Smooth muscle cell (in vitro differentiated cells): ENCODE results near the gene MIER2. TPM values are rescaled to one million over a fixed set of nuclear protein-coding genes. Genes with fewer than 3 reads are reported as not detected.
"Not testable (repeated sequence)": the region's sequence is repeated elsewhere in the genome, so short reads cannot be mapped to it uniquely, and the experiment has no call there.

Source experiments
- DNase-seq: peaks from one replicate; lab custom pipeline; 2025; ENCODE audit not compliant: unreplicated experiment; lab: John Stamatoyannopoulos, UW
- H2AFZ ChIP-seq: fragments of 200-600 bp; sonication (generic); 2 replicates; pipeline ENCODE4 v1.6.0; 2016; ENCODE audit warnings: antibody characterized with exemption, low read depth, mild to moderate bottlenecking
- H3F3A ChIP-seq: fragments of 200-600 bp; sonication (generic); 2 replicates; pipeline ENCODE4 v1.6.0; 2017; ENCODE audit warnings: antibody characterized with exemption, low read depth
- H3K27ac ChIP-seq: fragments of 200-600 bp; sonication (generic); 2 replicates; pipeline ENCODE4 v1.5.1; 2016; ENCODE audit warnings: low read depth, mild to moderate bottlenecking
- H3K27me3 ChIP-seq: fragments of 200-600 bp; sonication (generic); 2 replicates; pipeline ENCODE4 v1.6.1; 2016; ENCODE audit warnings: low read depth, mild to moderate bottlenecking
- H3K36me3 ChIP-seq: fragments of 200-600 bp; sonication (generic); 2 replicates; pipeline ENCODE4 v1.5.1; 2016; ENCODE audit warnings: low read depth
- H3K4me1 ChIP-seq: fragments of 200-600 bp; sonication (generic); 2 replicates; pipeline ENCODE4 v1.5.1; 2016; ENCODE audit warnings: low read depth
- H3K4me2 ChIP-seq: fragments of 200-600 bp; sonication (generic); 2 replicates; pipeline ENCODE4 v1.6.0; 2016; ENCODE audit warnings: mild to moderate bottlenecking
- H3K4me3 ChIP-seq: fragments of 200-600 bp; sonication (generic); 2 replicates; pipeline ENCODE4 v1.5.1; 2016; ENCODE audit warnings: mild to moderate bottlenecking
- H3K79me2 ChIP-seq: fragments of 200-600 bp; sonication (generic); 2 replicates; pipeline ENCODE4 v1.6.0; 2016; ENCODE audit warnings: low read depth, mild to moderate bottlenecking
- H3K9ac ChIP-seq: fragments of 200-600 bp; sonication (generic); 2 replicates; pipeline ENCODE4 v1.6.0; 2016; ENCODE audit warnings: low read depth
- H3K9me3 ChIP-seq: fragments of 200-600 bp; sonication (generic); replicated peaks from 2 replicates; pipeline ENCODE4 v1.5.1; 2016; ENCODE audit warnings: low read depth
- H4K20me1 ChIP-seq: fragments of 200-600 bp; sonication (generic); 2 replicates; pipeline ENCODE4 v1.6.0; 2016; ENCODE audit warnings: low read depth
- WGBS: methylation state at CpG from one replicate; pipeline ENCODE4 v1.1.7; 2016; ENCODE audit warnings: low lambda C conversion rate; 5-methylcytosine and 5-hydroxymethylcytosine counted together
- polyA plus RNA-seq: library from polyadenylated mRNA; unstranded; fragments of >200 nt; fragmentation: Nextera tagmentation; extraction: Ambion mirVana; gene quantifications from 2 replicates; pipeline ENCODE4 v1.2.1, GENCODE V29; 2016
- total RNA-seq: library from RNA; depleted of rRNA; stranded (reverse); fragments of >200 nt; gene quantifications from 2 replicates; pipeline ENCODE4 v1.2.3, GENCODE V29; 2014
- TF ChIP-seq, protein P1 (sequence below): fragments of 200-600 bp; sonication (generic); IDR thresholded peaks from 2 replicates; pipeline ENCODE4 v1.5.1; 2017; ENCODE audit warnings: borderline replicate concordance, mild to moderate bottlenecking, antibody characterized with exemption; ENCODE audit not compliant: insufficient read depth, poor library complexity, severe bottlenecking

MIER2 gene
- total and polyA plus RNA-seq, 2 experiments from 2014 or later, result 12.7 to 79.7 TPM

DNA sequence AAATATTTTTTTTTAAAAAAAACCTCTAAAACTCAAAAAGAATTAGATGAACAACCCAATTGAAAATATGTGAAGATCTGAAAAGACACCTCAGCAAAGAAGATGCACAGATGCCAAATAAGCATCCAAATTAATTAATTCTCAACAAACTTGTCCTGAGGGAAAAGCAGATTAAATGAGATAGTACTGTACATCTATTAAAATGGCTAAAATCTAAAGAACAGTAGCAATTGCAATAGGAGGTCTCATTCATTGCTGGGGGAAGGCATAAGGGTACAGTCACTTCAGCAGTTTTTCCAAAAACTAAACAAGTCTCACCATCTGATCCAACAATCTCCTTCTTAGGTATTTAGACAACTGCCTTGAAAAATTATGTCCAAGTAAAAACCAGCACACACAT, 75.4 kb downstream of the MIER2 start:
- Histone ChIP-seq H2AFZ (no peak overlapping the region), H3F3A (no peaks in the 10 kb centered on the region), H3K9me3 (no peaks in the 10 kb centered on the region), H3K4me2 (no peak overlapping the region), H3K9ac (no peak overlapping the region), H3K4me3 (no peak overlapping the region), H3K36me3 (no peaks in the 10 kb centered on the region), H3K79me2 (no peaks in the 10 kb centered on the region), H3K27ac (no peak overlapping the region), H3K27me3 (peaks cover 41% of the 10 kb centered on the region), H4K20me1 (no peaks in the 10 kb centered on the region), H3K4me1 (no peaks in the 10 kb centered on the region)
- DNase-seq, result no peak
- TF ChIP-seq, protein P1, sequence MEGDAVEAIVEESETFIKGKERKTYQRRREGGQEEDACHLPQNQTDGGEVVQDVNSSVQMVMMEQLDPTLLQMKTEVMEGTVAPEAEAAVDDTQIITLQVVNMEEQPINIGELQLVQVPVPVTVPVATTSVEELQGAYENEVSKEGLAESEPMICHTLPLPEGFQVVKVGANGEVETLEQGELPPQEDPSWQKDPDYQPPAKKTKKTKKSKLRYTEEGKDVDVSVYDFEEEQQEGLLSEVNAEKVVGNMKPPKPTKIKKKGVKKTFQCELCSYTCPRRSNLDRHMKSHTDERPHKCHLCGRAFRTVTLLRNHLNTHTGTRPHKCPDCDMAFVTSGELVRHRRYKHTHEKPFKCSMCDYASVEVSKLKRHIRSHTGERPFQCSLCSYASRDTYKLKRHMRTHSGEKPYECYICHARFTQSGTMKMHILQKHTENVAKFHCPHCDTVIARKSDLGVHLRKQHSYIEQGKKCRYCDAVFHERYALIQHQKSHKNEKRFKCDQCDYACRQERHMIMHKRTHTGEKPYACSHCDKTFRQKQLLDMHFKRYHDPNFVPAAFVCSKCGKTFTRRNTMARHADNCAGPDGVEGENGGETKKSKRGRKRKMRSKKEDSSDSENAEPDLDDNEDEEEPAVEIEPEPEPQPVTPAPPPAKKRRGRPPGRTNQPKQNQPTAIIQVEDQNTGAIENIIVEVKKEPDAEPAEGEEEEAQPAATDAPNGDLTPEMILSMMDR, result no peak

DNA sequence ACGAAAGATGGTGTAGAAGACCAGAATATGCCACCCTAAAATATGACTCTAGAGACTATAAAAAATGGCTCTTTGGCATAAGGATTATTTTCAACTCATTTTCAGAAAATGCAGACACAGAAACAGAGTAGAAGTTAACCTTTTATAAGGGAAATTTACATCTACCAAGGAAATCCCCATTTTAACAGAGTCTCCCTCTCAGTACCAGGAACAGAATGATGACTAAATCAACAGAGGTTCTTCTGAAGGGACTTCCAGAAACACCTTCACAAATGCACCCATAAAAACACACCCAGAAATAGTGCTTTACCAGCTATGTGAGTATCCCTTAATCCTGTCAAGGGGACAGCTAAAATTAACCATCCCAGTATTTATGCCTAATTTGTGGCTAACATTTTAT, 82.5 kb downstream of the MIER2 start:
- peaks cover 33% of the 10 kb centered on the region for H3K27me3 ChIP-seq
- no peak overlapping the region for H3K9ac ChIP-seq
- 100% methylated on average over 1 of the region's 1 CpG for WGBS
- no peak for DNase-seq
- no peak overlapping the region for H3K27ac ChIP-seq
- H3K4me2 ChIP-seq, result no peak overlapping the region
- H2AFZ ChIP-seq, result no peak overlapping the region
- H3K4me1 ChIP-seq, result no peaks in the 10 kb centered on the region
- no peaks in the 10 kb centered on the region for H3K79me2 ChIP-seq
- TF ChIP-seq, protein P1, result no peak
- H3K4me3 ChIP-seq, result no peak overlapping the region
- H3F3A ChIP-seq, result no peaks in the 10 kb centered on the region
- H4K20me1 ChIP-seq, result no peaks in the 10 kb centered on the region
- H3K36me3 ChIP-seq, result no peaks in the 10 kb centered on the region
- H3K9me3 ChIP-seq, result no peaks in the 10 kb centered on the region

DNA sequence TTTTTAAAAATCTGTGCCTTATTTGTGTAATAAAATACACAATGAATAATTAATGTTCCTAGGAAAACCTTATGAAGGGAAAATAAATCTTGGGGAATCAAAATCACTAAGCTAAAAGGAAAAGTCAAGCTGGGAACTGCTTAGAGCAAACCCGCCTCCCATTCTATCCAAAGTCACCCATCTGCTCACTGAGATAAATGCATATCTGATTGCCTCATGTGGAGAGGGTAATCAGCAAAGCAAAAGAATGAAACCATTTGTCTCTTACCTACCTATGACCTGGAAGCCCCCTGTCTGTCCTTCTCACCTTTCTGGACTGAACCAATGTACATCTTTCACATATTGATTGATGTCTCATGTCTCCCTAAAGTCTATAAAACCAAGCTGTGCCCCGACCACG, 87.8 kb downstream of the MIER2 start:
- H3K4me2 ChIP-seq, H3K36me3 ChIP-seq, H3K4me3 ChIP-seq, H3K9me3 ChIP-seq, DNase-seq, H3F3A ChIP-seq, H2AFZ ChIP-seq, H3K79me2 ChIP-seq, H3K4me1 ChIP-seq, H3K9ac ChIP-seq, H4K20me1 ChIP-seq, H3K27ac ChIP-seq, H3K27me3 ChIP-seq: not testable (repeated sequence)
- 71% methylated on average over 3 of the region's 3 CpGs for WGBS

Other genes starting within 250 kb of the MIER2 start
- not detected in 2 replicates for gene OR4F17, start 237.7 kb downstream of the MIER2 start, total RNA-seq
- gene OR4F17, start 237.7 kb downstream of the MIER2 start, polyA plus RNA-seq, result not detected in 2 replicates
- 6.0 and 6.2 TPM in 2 replicates for gene PLPP2, start 53.4 kb downstream of the MIER2 start, total RNA-seq
- gene PLPP2, start 53.4 kb downstream of the MIER2 start, polyA plus RNA-seq, result 4.8 and 15.1 TPM in 2 replicates
- 0.63 and 1.7 TPM in 2 replicates for gene C2CD4C, start 64.4 kb upstream of the MIER2 start, total RNA-seq
- gene C2CD4C, start 64.4 kb upstream of the MIER2 start, polyA plus RNA-seq, result 3.7 and 3.8 TPM in 2 replicates
- gene SHC2, start 116.2 kb upstream of the MIER2 start, total RNA-seq, result 10.8 and 15.6 TPM in 2 replicates
- gene SHC2, start 116.2 kb upstream of the MIER2 start, polyA plus RNA-seq, result 29.3 and 34.5 TPM in 2 replicates
- gene MADCAM1, start 151.7 kb upstream of the MIER2 start, total RNA-seq, result not detected in 2 replicates
- 0.24 TPM in 1 of 2 replicates, not detected in the other for gene MADCAM1, start 151.7 kb upstream of the MIER2 start, polyA plus RNA-seq
- 14.6 and 20.5 TPM in 2 replicates for gene TPGS1, start 162.7 kb upstream of the MIER2 start, total RNA-seq
- 49.3 and 51.3 TPM in 2 replicates for gene TPGS1, start 162.7 kb upstream of the MIER2 start, polyA plus RNA-seq
- 67.7 and 72.7 TPM in 2 replicates for gene CDC34, start 187.0 kb upstream of the MIER2 start, total RNA-seq
- gene CDC34, start 187.0 kb upstream of the MIER2 start, polyA plus RNA-seq, result 151 and 159 TPM in 2 replicates
- gene GZMM, start 199.3 kb upstream of the MIER2 start, total RNA-seq, result not detected in 2 replicates
- gene GZMM, start 199.3 kb upstream of the MIER2 start, polyA plus RNA-seq, result 0.23 and 0.64 TPM in 2 replicates
- gene BSG, start 227.8 kb upstream of the MIER2 start, total RNA-seq, result 431 and 469 TPM in 2 replicates
- gene BSG, start 227.8 kb upstream of the MIER2 start, polyA plus RNA-seq, result 971 and 1,057 TPM in 2 replicates
- 0.27 and 0.81 TPM in 2 replicates for gene HCN2, start 245.1 kb upstream of the MIER2 start, total RNA-seq
- gene HCN2, start 245.1 kb upstream of the MIER2 start, polyA plus RNA-seq, result 0.12 and 0.49 TPM in 2 replicates